WI38 (cell line): ENCODE data around the gene OSBPL1A.

Experiments
- H3K4me3 ChIP-seq: 2 replicates; pipeline ENCODE4 v1.5.1; 2011; ENCODE audit warnings: low read depth, mild to moderate bottlenecking, control low read depth, low read length
- CTCF ChIP-seq: IDR thresholded peaks from 2 replicates; pipeline ENCODE4 v1.5.1; 2012; ENCODE audit warnings: low read depth, mild to moderate bottlenecking, control low read depth, low read length

OSBPL1A gene

GRCh38 chr18:24259869-24260641 lies 137.6 kb downstream of the OSBPL1A start:
- no peak overlapping the region for H3K4me3 ChIP-seq
- TF ChIP-seq CTCF = no peak

DNA sequence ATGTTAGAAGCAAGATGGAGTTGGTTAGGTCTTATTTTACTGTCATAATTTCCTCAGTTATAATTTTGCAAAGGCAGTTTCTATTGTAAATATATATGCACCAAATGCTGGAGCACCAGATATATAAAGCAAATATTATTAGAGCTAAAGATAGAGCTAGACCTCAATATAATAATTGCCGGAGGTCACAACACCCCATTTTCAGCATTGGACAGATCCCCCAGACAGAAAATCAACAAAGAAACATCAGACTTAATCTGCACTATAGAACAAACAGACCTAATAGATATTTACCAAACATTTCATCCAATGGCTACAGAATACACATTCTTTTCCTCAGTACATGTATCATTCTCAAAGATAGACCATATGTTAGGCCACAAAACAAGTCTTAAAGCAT lies 143.6 kb downstream of the OSBPL1A start:
- no peak overlapping the region for H3K4me3 ChIP-seq
- TF ChIP-seq CTCF = no peak

GRCh38 chr18:24249716-24250115 lies 147.9 kb downstream of the OSBPL1A start:
- H3K4me3 ChIP-seq = no peak overlapping the region
- no peak for TF ChIP-seq CTCF

- H3K4me3 ChIP-seq = no peak overlapping the region
- TF ChIP-seq CTCF = no peak
These were observed 149.3 kb downstream of the OSBPL1A start for GRCh38 chr18:24248359-24248758.

GRCh38 chr18:24246143-24246542 lies 151.5 kb downstream of the OSBPL1A start:
- no peak for TF ChIP-seq CTCF

DNA sequence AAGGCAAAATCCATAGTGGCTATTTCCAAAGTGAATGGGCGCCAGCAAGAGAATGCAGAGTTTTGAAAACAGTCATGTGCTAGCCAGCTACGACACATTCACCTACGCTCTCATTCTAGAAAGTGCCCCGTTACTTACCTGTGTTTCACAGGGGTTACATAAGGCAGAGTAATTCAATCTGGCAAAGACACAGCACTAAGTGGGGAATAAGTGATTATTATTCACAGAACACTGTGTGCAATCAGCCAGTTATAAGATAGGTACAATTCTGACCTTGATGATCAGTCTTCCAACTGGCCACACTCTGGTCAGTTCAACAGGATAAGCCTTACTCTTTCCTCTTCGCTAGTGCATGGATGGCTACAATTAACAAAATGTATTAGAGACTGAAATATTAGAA lies 152.9 kb downstream of the OSBPL1A start:
- TF ChIP-seq CTCF = no peak

More at GRCh38 chr18:24246143-24246542, 151.5 kb downstream of the OSBPL1A start:
- no peak overlapping the region for H3K4me3 ChIP-seq

DNA sequence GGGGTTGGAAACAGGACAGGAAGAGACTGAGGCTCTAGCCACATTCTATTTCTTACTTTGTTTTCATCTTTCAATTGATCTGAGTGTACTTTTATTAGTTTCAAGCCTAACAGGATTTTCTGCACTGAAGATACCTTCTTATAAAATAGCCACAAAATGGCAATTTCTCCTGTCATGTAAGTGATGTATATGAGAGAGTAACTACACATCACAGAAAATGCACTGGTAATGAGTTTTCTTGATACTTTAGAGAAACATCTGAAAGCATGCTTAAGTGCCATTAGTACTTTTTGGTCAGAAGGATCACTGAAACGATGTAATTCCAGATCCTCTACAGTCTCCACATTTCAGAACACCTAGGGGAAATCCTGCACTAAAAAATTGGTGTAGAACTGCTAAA lies 153.9 kb downstream of the OSBPL1A start:
- TF ChIP-seq CTCF = no peak
- H3K4me3 ChIP-seq = no peak overlapping the region

More for the DNA sequence above, 152.9 kb downstream of the OSBPL1A start:
- H3K4me3 ChIP-seq = no peak overlapping the region
